CD14-positive monocyte (primary cell): ENCODE measurements around the gene ANP32A. TPM values are rescaled to one million over a fixed set of nuclear protein-coding genes. Genes with fewer than 3 reads are reported as not detected.

Source experiments
- DNase-seq, 3 donors: peaks; one replicate each; pipeline ENCODE4 v3.0.0-alpha.2; 2011 to 2022
- H2AFZ ChIP-seq: 2 replicates; pipeline ENCODE4 v1.6.0; 2012; ENCODE audit warnings: mild to moderate bottlenecking, low read depth, low read length, inconsistent platforms; ENCODE audit not compliant: insufficient read depth, poor library complexity, severe bottlenecking
- H3K27ac ChIP-seq, 2 donors: 1 replicate in 1 of 2; 2 replicates in 1 of 2; pipeline ENCODE4 v1.5.1; 2012 to 2013; ENCODE audit warnings: low read length in 2 of 2, control low read depth in 1 of 2, inconsistent platforms in 1 of 2, low read depth in 1 of 2, mild to moderate bottlenecking in 1 of 2
- H3K27me3 ChIP-seq, 2 donors: one replicate each; pipeline versions ENCODE4 v1.6.0 to v1.6.1; 2011 to 2013; ENCODE audit warnings: low read length in 2 of 2; ENCODE audit not compliant: control insufficient read depth in 2 of 2, insufficient read depth in 2 of 2
- H3K36me3 ChIP-seq, 2 donors: replicated peaks in 1 of 2; 1 replicate in 1 of 2; 2 replicates in 1 of 2; pipeline versions ENCODE4 v1.5.1 to v1.6.1; 2012 to 2013; ENCODE audit warnings: low read length in 2 of 2, control low read depth in 1 of 2, inconsistent platforms in 1 of 2, mild to moderate bottlenecking in 1 of 2; ENCODE audit not compliant: insufficient read depth in 2 of 2, control insufficient read depth in 1 of 2
- H3K4me1 ChIP-seq, 2 donors: 1 replicate in 1 of 2; 2 replicates in 1 of 2; pipeline versions ENCODE4 v1.5.1 to v1.6.1; 2012 to 2013; ENCODE audit warnings: low read length in 2 of 2, control low read depth in 1 of 2, inconsistent platforms in 1 of 2, mild to moderate bottlenecking in 1 of 2, moderate library complexity in 1 of 2; ENCODE audit not compliant: insufficient read depth in 2 of 2, control insufficient read depth in 1 of 2
- H3K4me2 ChIP-seq: replicated peaks from 2 replicates; pipeline ENCODE3; 2012; ENCODE audit warnings: low read length, moderate library complexity, mild to moderate bottlenecking; ENCODE audit not compliant: poor library complexity, severe bottlenecking; ENCODE audit errors: extremely low read depth
- H3K4me3 ChIP-seq, 3 experiments: fragments of 200-600 bp in 1 of 3; sonication (generic) in 1 of 3; replicated peaks in 1 of 3; 1 replicate in 2 of 3; 2 replicates in 1 of 3; pipeline ENCODE4 v1.5.1; 2011 to 2013; ENCODE audit warnings: low read length in 3 of 3, mild to moderate bottlenecking in 3 of 3, control low read depth in 2 of 3, low read depth in 2 of 3, inconsistent platforms in 1 of 3, moderate library complexity in 1 of 3
- H3K79me2 ChIP-seq: 2 replicates; pipeline ENCODE4 v1.6.0; 2012; ENCODE audit warnings: mild to moderate bottlenecking, control low read depth, inconsistent platforms, low read length, moderate library complexity; ENCODE audit not compliant: insufficient read depth
- H3K9ac ChIP-seq: 2 replicates; pipeline ENCODE4 v1.6.0; 2017; ENCODE audit warnings: low read length, mild to moderate bottlenecking; ENCODE audit not compliant: insufficient read depth, poor library complexity, severe bottlenecking
- H3K9me3 ChIP-seq, 2 donors: replicated peaks in 1 of 2; 1 replicate in 1 of 2; 2 replicates in 1 of 2; pipeline versions ENCODE4 v1.5.1 to v1.6.1; 2012 to 2013; ENCODE audit warnings: low read length in 2 of 2, control low read depth in 1 of 2; ENCODE audit not compliant: control insufficient read depth in 1 of 2, insufficient read depth in 1 of 2
- H4K20me1 ChIP-seq: 2 replicates; pipeline ENCODE4 v1.6.0; 2012; ENCODE audit warnings: mild to moderate bottlenecking, low read length, control low read depth, moderate library complexity; ENCODE audit not compliant: insufficient read depth
- H3K27ac Mint-ChIP-seq, 7 donors: one replicate each; pipeline ENCODE4 v1.8.0; 2020; ENCODE audit warnings: mild to moderate bottlenecking in 7 of 7, mixed read lengths in 7 of 7, moderate library complexity in 6 of 7, inconsistent platforms in 2 of 7
- H3K27me3 Mint-ChIP-seq, 3 donors: one replicate each; pipeline ENCODE4 v1.8.0; 2021 to 2022; ENCODE audit warnings: low read depth in 3 of 3, mild to moderate bottlenecking in 3 of 3, mixed read lengths in 3 of 3, moderate library complexity in 3 of 3, inconsistent platforms in 1 of 3
- H3K36me3 Mint-ChIP-seq, 2 donors: one replicate each; pipeline ENCODE4 v1.8.0; 2020; ENCODE audit warnings: mixed read lengths in 2 of 2, inconsistent platforms in 1 of 2, mild to moderate bottlenecking in 1 of 2
- H3K4me1 Mint-ChIP-seq: one replicate; pipeline ENCODE4 v1.8.0; 2020; ENCODE audit warnings: mild to moderate bottlenecking, mixed read lengths
- H3K4me3 Mint-ChIP-seq, 2 donors: one replicate each; pipeline ENCODE4 v1.8.0; 2020; ENCODE audit warnings: mild to moderate bottlenecking in 2 of 2, mixed read lengths in 2 of 2, moderate library complexity in 1 of 2
- H3K9me3 Mint-ChIP-seq, 7 donors: one replicate each; pipeline ENCODE4 v1.8.0; 2020 to 2022; ENCODE audit warnings: mixed read lengths in 7 of 7, mild to moderate bottlenecking in 6 of 7, moderate library complexity in 6 of 7, inconsistent platforms in 2 of 7
- WGBS: methylation state at CpG from one replicate; pipeline ENCODE4 v1.1.5; 2013; ENCODE audit warnings: missing lambda C conversion rate; ENCODE audit not compliant: insufficient coverage; 5-methylcytosine and 5-hydroxymethylcytosine counted together
- intact Hi-C, 2 donors: fragments of 100-400 bp; cut with micrococcal nuclease; formaldehyde crosslinking; loops; one replicate each; pipeline versions ENCODE4 v1.15.0 to v1.15.1; 2023
- polyA plus RNA-seq, 3 donors: library from polyadenylated mRNA; depleted of rRNA in 1 of 3; unstranded in 2 of 3; stranded (reverse) in 1 of 3; fragments of 300-500 nt in 2 of 3; fragments of >200 nt in 1 of 3; fragmentation: Illumina TruSeq in 2 of 3; gene quantifications; 1 replicate in 2 of 3; 2 replicates in 1 of 3; pipeline ENCODE4 v1.2.3, GENCODE V29; 2012 to 2021
- TF ChIP-seq, protein P1 (sequence below): fragments of 200-600 bp; IDR thresholded peaks from one replicate; pipeline ENCODE4 v1.8.0; 2022; ENCODE audit warnings: antibody characterized with exemption, mild to moderate bottlenecking

The ANP32A gene
- polyA plus RNA-seq, 3 donors = 75.4 to 98.8 (median 86.8) TPM

DNA sequence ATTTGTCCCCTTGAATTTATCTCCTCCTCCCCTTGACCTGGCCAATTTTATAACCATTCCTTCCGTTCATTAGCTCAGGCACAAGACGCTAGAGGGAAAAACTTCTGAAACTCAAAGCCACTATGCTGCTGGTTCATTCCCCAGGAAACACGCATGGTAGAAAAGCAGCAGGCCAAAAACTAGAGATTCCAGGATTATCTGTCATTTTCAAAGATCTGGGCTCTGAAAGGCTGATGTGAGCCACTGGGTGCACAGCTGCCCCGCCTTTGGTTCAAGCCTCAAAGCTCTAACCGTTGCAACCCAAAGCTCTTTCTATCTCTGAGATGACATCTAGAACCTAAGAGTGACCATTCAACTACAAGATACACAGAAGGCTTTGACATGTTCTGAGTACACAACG, 6.1 kb downstream of the ANP32A start:
- intact Hi-C loops = loop anchor here in 1 of 2 donors (10.0 kb wide), 1 partner anchor 1950 kb away; the partner anchor contains the start of gene UACA
- Mint-ChIP-seq H3K4me3 (no peak overlapping the region), H3K27me3 (peaks cover 0 to 1% (median 0%) of the 10 kb centered on the region in 3 donors), H3K9me3 (no peaks in the 10 kb centered on the region), H3K36me3 (peaks cover 14 to 19% of the 10 kb centered on the region in 2 donors), H3K27ac (peak overlapping the region in 4 of 7 donors; percentile 33 to 48 (median 41)), H3K4me1 (peaks cover 67% of the 10 kb centered on the region)
- DNase-seq = no peak
- H3K4me1 ChIP-seq = peaks cover 40 to 57% of the 10 kb centered on the region in 2 donors
- H3K79me2 ChIP-seq = peaks cover 100% of the 10 kb centered on the region
- peaks cover 78% of the 10 kb centered on the region for H4K20me1 ChIP-seq
- no peak overlapping the region for H3K4me3 ChIP-seq
- H3K9me3 ChIP-seq = no peaks in the 10 kb centered on the region
- H3K9ac ChIP-seq = no peak overlapping the region
- H3K27me3 ChIP-seq = no peaks in the 10 kb centered on the region
- peak overlapping the region in 1 of 2 donors; percentile 97 for H3K27ac ChIP-seq
- H3K4me2 ChIP-seq = no peak overlapping the region
- H2AFZ ChIP-seq = no peak overlapping the region
- TF ChIP-seq, protein P1, sequence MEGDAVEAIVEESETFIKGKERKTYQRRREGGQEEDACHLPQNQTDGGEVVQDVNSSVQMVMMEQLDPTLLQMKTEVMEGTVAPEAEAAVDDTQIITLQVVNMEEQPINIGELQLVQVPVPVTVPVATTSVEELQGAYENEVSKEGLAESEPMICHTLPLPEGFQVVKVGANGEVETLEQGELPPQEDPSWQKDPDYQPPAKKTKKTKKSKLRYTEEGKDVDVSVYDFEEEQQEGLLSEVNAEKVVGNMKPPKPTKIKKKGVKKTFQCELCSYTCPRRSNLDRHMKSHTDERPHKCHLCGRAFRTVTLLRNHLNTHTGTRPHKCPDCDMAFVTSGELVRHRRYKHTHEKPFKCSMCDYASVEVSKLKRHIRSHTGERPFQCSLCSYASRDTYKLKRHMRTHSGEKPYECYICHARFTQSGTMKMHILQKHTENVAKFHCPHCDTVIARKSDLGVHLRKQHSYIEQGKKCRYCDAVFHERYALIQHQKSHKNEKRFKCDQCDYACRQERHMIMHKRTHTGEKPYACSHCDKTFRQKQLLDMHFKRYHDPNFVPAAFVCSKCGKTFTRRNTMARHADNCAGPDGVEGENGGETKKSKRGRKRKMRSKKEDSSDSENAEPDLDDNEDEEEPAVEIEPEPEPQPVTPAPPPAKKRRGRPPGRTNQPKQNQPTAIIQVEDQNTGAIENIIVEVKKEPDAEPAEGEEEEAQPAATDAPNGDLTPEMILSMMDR = no peak
- 88% methylated on average over 5 of the region's 6 CpGs for WGBS
- peaks cover 0 to 9% of the 10 kb centered on the region in 2 donors for H3K36me3 ChIP-seq

DNA sequence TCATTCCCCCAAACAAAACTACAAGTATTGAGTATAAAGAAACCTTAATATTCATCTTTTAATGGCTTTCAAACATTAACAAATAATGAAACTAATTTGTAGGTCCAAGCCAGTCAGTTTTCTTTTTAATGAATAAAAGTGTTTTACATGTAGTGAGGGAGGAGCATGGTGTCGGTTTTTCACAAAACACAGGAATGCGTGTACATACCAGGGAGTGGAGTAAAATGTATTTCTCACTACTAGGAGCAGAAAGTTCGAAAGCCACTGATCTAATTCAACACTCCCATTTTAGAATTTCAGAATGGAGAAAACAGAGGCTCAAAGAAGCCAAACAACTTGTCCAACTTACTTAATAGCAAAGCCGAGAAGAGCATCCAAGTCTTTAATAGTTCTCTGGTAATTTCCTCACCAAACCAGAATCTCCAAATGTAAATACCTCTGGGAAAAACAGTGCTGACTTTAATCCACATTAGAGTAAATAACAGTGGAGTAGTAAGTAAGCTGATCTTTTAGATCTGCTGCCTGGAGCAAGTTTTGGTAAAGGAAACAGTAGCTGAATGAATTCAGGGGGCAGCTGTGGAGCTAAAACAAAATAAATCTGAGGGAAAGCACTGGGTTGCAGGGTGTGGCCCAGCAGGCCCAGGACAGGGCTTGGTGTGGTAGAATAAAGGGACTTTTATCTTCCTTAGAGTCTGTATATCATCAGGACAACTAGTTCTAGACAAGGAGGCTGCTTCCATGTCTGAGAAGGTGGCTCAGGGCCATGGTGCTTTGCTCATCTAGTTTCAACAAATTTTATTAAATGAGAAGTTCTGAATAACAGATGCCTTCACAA, 7.9 kb downstream of the ANP32A start:
- H3K4me3 ChIP-seq = no peak overlapping the region
- H2AFZ ChIP-seq = no peak overlapping the region
- H3K27me3 Mint-ChIP-seq = peaks cover 0 to 1% (median 0%) of the 10 kb centered on the region in 3 donors
- H3K36me3 Mint-ChIP-seq = peaks cover 24 to 29% of the 10 kb centered on the region in 2 donors
- no peaks in the 10 kb centered on the region for H3K9me3 ChIP-seq
- peak overlapping the region in 1 of 2 donors; percentile 42 for H3K27ac ChIP-seq
- no peaks in the 10 kb centered on the region for H3K27me3 ChIP-seq
- TF ChIP-seq, protein P1 = no peak
- H3K27ac Mint-ChIP-seq = peak overlapping the region in 4 of 7 donors; percentile 44 to 84 (median 58)
- intact Hi-C loops = loop anchor here in 1 of 2 donors (10.0 kb wide), 1 partner anchor 1952 kb away; the partner anchor contains the start of gene UACA
- no peak overlapping the region for H3K9ac ChIP-seq
- no peak overlapping the region for H3K4me2 ChIP-seq
- H3K4me1 ChIP-seq = peaks cover 40 to 57% of the 10 kb centered on the region in 2 donors
- peaks cover 83% of the 10 kb centered on the region for H3K4me1 Mint-ChIP-seq
- H3K79me2 ChIP-seq = peaks cover 100% of the 10 kb centered on the region
- no peak for DNase-seq
- no CpG with 5 or more reads among the region's 4 CpGs for WGBS
- no peaks in the 10 kb centered on the region for H3K9me3 Mint-ChIP-seq
- peaks cover 95% of the 10 kb centered on the region for H4K20me1 ChIP-seq
- H3K36me3 ChIP-seq = peaks cover 5 to 27% of the 10 kb centered on the region in 2 donors
- H3K4me3 Mint-ChIP-seq = no peak overlapping the region
